ENCODE measurements around the gene CITED1. TPM values are rescaled to one million over a fixed set of nuclear protein-coding genes. Genes with fewer than 3 reads are reported as not detected.

Gene CITED1
- total RNA-seq, 1 experiment from 2014 or later, result 0.58 TPM

GRCh38 chrX:72272868-72273267 is 32.8 kb downstream of the CITED1 start:
- in situ Hi-C loops (cut with HindIII; ENCODE audit: low sequenced_read_pairs), result no loop called here
- no peak for DNase-seq (ENCODE audit: low spot score)

GRCh38 chrX:72271812-72272211 is 33.9 kb downstream of the CITED1 start:
- in situ Hi-C loops (cut with HindIII; ENCODE audit: low sequenced_read_pairs), result no loop called here
- DNase-seq (ENCODE audit: low spot score), result no peak

- no peak for DNase-seq (ENCODE audit: low spot score)
- in situ Hi-C loops (cut with HindIII; ENCODE audit: low sequenced_read_pairs), result no loop called here
These were observed 34.5 kb downstream of the CITED1 start for GRCh38 chrX:72271091-72271788.

GRCh38 chrX:72270316-72270866 is 35.3 kb downstream of the CITED1 start:
- in situ Hi-C loops (cut with HindIII; ENCODE audit: low sequenced_read_pairs), result no loop called here
- DNase-seq (ENCODE audit: low spot score), result no peak

GRCh38 chrX:72269671-72270251 is 36.0 kb downstream of the CITED1 start:
- no peak for DNase-seq (ENCODE audit: low spot score)
- in situ Hi-C loops (cut with HindIII; ENCODE audit: low sequenced_read_pairs), result no loop called here

- in situ Hi-C loops (cut with HindIII; ENCODE audit: low sequenced_read_pairs), result no loop called here
- DNase-seq (ENCODE audit: low spot score), result no peak
These were observed 36.9 kb downstream of the CITED1 start for GRCh38 chrX:72268597-72269365.

GRCh38 chrX:72265263-72265662 is 40.5 kb downstream of the CITED1 start:
- in situ Hi-C loops (cut with HindIII; ENCODE audit: low sequenced_read_pairs), result no loop called here
- DNase-seq (ENCODE audit: low spot score), result no peak

GRCh38 chrX:72262077-72262476 is 43.6 kb downstream of the CITED1 start:
- in situ Hi-C loops (cut with HindIII; ENCODE audit: low sequenced_read_pairs), result no loop called here
- no peak for DNase-seq (ENCODE audit: low spot score)

GRCh38 chrX:72260448-72260847 is 45.3 kb downstream of the CITED1 start:
- DNase-seq (ENCODE audit: low spot score), result no peak
- in situ Hi-C loops (cut with HindIII; ENCODE audit: low sequenced_read_pairs), result no loop called here

GRCh38 chrX:72258174-72258573 is 47.5 kb downstream of the CITED1 start:
- DNase-seq (ENCODE audit: low spot score), result no peak
- in situ Hi-C loops (cut with HindIII; ENCODE audit: low sequenced_read_pairs), result no loop called here

GRCh38 chrX:72255864-72256263 is 49.9 kb downstream of the CITED1 start:
- no peak for DNase-seq (ENCODE audit: low spot score)
- in situ Hi-C loops (cut with HindIII; ENCODE audit: low sequenced_read_pairs), result no loop called here

- in situ Hi-C loops (cut with HindIII; ENCODE audit: low sequenced_read_pairs), result no loop called here
- DNase-seq (ENCODE audit: low spot score), result peak; percentile 45
These were observed 50.3 kb downstream of the CITED1 start for GRCh38 chrX:72255445-72255844.

- in situ Hi-C loops (cut with HindIII; ENCODE audit: low sequenced_read_pairs), result no loop called here
- DNase-seq (ENCODE audit: low spot score), result no peak
These were observed 50.9 kb downstream of the CITED1 start for GRCh38 chrX:72254816-72255215.

GRCh38 chrX:72253686-72254085 is 52.0 kb downstream of the CITED1 start:
- DNase-seq (ENCODE audit: low spot score), result no peak
- in situ Hi-C loops (cut with HindIII; ENCODE audit: low sequenced_read_pairs), result no loop called here

Other genes starting within 250 kb of the CITED1 start
- 2.0 and 2.3 TPM in 2 replicates for gene RTL5, start 174.0 kb downstream of the CITED1 start, total RNA-seq (2014; rRNA removed; shearing (Covaris generic))
- gene PIN4, start 124.2 kb downstream of the CITED1 start, total RNA-seq (2014; rRNA removed; shearing (Covaris generic)), result 13.3 and 19.6 TPM in 2 replicates
- 7.6 and 9.4 TPM in 2 replicates for gene ERCC6L, start 66.9 kb downstream of the CITED1 start, total RNA-seq (2014; rRNA removed; shearing (Covaris generic))
- gene RPS4X, start 28.7 kb downstream of the CITED1 start, total RNA-seq (2014; rRNA removed; shearing (Covaris generic)), result 1,095 and 1,317 TPM in 2 replicates

All from G401 (cell line).